ENCODE measurements around the gene HSP90AA1.
"Not testable (repeated sequence)": the region's sequence is repeated elsewhere in the genome, so short reads cannot be mapped to it uniquely, and the experiment has no call there.

The HSP90AA1 gene

GRCh38 chr14:102064590-102064989 is 22.3 kb downstream of the HSP90AA1 start:
- not testable (repeated sequence) for DNase-seq

GRCh38 chr14:102063808-102064429 is 22.9 kb downstream of the HSP90AA1 start:
- no peak for DNase-seq

GRCh38 chr14:102063109-102063807 is 23.6 kb downstream of the HSP90AA1 start:
- DNase-seq: no peak

- DNase-seq: no peak
Observed at GRCh38 chr14:102058961-102059360, 27.9 kb downstream of the HSP90AA1 start.

- no peak for DNase-seq
Observed at GRCh38 chr14:102058146-102058545, 28.7 kb downstream of the HSP90AA1 start.

- DNase-seq: no peak
Observed at GRCh38 chr14:102057480-102058114, 29.2 kb downstream of the HSP90AA1 start.

GRCh38 chr14:102056694-102057442 is 30.0 kb downstream of the HSP90AA1 start:
- DNase-seq: no peak

- no peak for DNase-seq
Observed at GRCh38 chr14:102055181-102055901, 31.5 kb downstream of the HSP90AA1 start.

GRCh38 chr14:102052522-102052921 is 34.3 kb downstream of the HSP90AA1 start:
- DNase-seq: no peak

GRCh38 chr14:102050625-102051024 is 36.2 kb downstream of the HSP90AA1 start:
- DNase-seq: no peak

- no peak for DNase-seq
Observed at GRCh38 chr14:102050026-102050405, 36.8 kb downstream of the HSP90AA1 start.

GRCh38 chr14:102049258-102050025 is 37.4 kb downstream of the HSP90AA1 start:
- DNase-seq: no peak

GRCh38 chr14:102047808-102048540 is 38.9 kb downstream of the HSP90AA1 start:
- no peak for DNase-seq

GRCh38 chr14:102046337-102047278 is 40.2 kb downstream of the HSP90AA1 start:
- DNase-seq: no peak

- DNase-seq: no peak
Observed at GRCh38 chr14:102044566-102044965, 42.3 kb downstream of the HSP90AA1 start.

GRCh38 chr14:102043251-102044025 is 43.4 kb downstream of the HSP90AA1 start:
- DNase-seq: no peak

GRCh38 chr14:102042699-102043098 is 44.1 kb downstream of the HSP90AA1 start:
- DNase-seq: no peak

- DNase-seq: no peak
Observed at GRCh38 chr14:102040153-102040552, 46.7 kb downstream of the HSP90AA1 start.

- no peak for DNase-seq
Observed at GRCh38 chr14:102039157-102039556, 47.7 kb downstream of the HSP90AA1 start.
